ENCODE data around the gene NTM.

NTM gene

GRCh38 chr11:131696690-131697089 lies 326.3 kb downstream of the NTM start:
- ChIA-PET POLR2A (no interaction called here), CTCF (no interaction called here)
- no peak for DNase-seq (ENCODE audit: extremely low spot score)
- TF ChIP-seq ELF4 (IDR thresholded peaks at IDR 0.05) (no peak), ARNT (IDR thresholded peaks at IDR 0.05) (no peak), PKNOX1 (IDR thresholded peaks at IDR 0.05) (no peak), SP1 (IDR thresholded peaks at IDR 0.05) (no peak), SUZ12 (IDR thresholded peaks at IDR 0.05) (no peak), ZNF384 (IDR thresholded peaks at IDR 0.05) (no peak), BHLHE40 (IDR thresholded peaks at IDR 0.05; ENCODE audit: borderline replicate concordance) (no peak), LEF1 (IDR thresholded peaks at IDR 0.05; ENCODE audit: borderline replicate concordance) (no peak), FOXM1 (IDR thresholded peaks at IDR 0.05; ENCODE audit: borderline replicate concordance) (no peak), L3MBTL2 (conservative IDR thresholded peaks at IDR 0.05) (no peak), FOXK2 (IDR thresholded peaks at IDR 0.05) (no peak), FOXA1 (IDR thresholded peaks at IDR 0.05) (no peak), CTBP1 (IDR thresholded peaks at IDR 0.05; ENCODE audit: borderline replicate concordance) (no peak), TARDBP (IDR thresholded peaks at IDR 0.05) (no peak)

DNA sequence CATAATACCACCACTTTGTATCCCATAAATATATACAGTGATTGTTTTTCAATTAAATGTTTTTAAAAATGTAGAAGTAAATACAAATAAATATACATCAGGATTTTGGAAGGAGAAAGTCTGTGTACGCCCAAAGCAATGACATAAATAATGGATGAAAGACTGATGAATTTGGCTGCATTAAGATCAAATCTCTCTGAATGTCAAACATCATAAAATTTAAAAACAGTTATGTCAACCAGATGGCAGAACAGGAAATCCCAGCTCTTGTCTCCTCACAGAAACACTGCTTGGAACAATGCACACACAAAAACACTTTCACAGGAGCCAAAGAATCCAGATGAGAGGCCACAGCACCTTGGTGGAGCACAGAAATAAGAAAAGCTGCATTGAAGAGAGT lies 332.9 kb downstream of the NTM start:
- CTCF ChIA-PET = no interaction called here
- TF ChIP-seq SUZ12 (IDR thresholded peaks at IDR 0.05) (no peak), FOXA1 (IDR thresholded peaks at IDR 0.05) (no peak), LEF1 (IDR thresholded peaks at IDR 0.05; ENCODE audit: borderline replicate concordance) (no peak), ARNT (IDR thresholded peaks at IDR 0.05) (no peak), TARDBP (IDR thresholded peaks at IDR 0.05) (no peak), HDGF (IDR thresholded peaks at IDR 0.05; ENCODE audit: borderline replicate concordance) (no peak), NFRKB (IDR thresholded peaks at IDR 0.05) (no peak), CTBP1 (IDR thresholded peaks at IDR 0.05; ENCODE audit: borderline replicate concordance) (no peak), FOXM1 (IDR thresholded peaks at IDR 0.05; ENCODE audit: borderline replicate concordance) (no peak)
- POLR2A ChIA-PET = no interaction called here
- DNase-seq (ENCODE audit: extremely low spot score) = no peak

DNA sequence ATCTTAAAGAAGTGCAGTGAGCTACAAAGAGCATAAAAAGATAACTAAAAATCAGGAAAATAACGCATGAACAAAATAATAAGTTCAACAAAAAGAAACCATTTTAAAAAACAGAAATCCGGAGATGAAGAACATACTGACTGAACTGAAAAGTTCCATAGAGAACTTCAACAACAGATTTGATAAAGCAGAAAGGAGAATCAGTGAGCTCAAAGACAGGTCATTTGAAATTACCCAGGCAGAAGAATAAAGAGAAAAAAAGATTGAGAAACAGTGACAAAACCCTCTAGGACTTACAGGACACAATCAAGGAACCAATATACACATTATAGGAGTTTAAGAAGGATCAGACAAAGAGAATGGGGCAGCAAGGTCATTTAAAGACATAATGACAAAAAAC lies 334.3 kb downstream of the NTM start:
- ChIA-PET POLR2A (no interaction called here), CTCF (interaction anchor here (1.2 kb wide), 1 partner anchor 10 kb away, joined by 3 read pairs; no protein-coding TSS in a partner anchor)
- no peak for DNase-seq (ENCODE audit: extremely low spot score)
- TF ChIP-seq L3MBTL2 (conservative IDR thresholded peaks at IDR 0.05) (no peak), FOXA1 (IDR thresholded peaks at IDR 0.05) (no peak), SP1 (IDR thresholded peaks at IDR 0.05) (no peak), SUZ12 (IDR thresholded peaks at IDR 0.05) (no peak), ELF4 (IDR thresholded peaks at IDR 0.05) (no peak), TARDBP (IDR thresholded peaks at IDR 0.05) (no peak), HDGF (IDR thresholded peaks at IDR 0.05; ENCODE audit: borderline replicate concordance) (no peak), PKNOX1 (IDR thresholded peaks at IDR 0.05) (no peak), FOXM1 (IDR thresholded peaks at IDR 0.05; ENCODE audit: borderline replicate concordance) (no peak), ARNT (IDR thresholded peaks at IDR 0.05) (no peak), CTBP1 (IDR thresholded peaks at IDR 0.05; ENCODE audit: borderline replicate concordance) (no peak), BHLHE40 (IDR thresholded peaks at IDR 0.05; ENCODE audit: borderline replicate concordance) (no peak), LEF1 (IDR thresholded peaks at IDR 0.05; ENCODE audit: borderline replicate concordance) (no peak), NFRKB (IDR thresholded peaks at IDR 0.05) (no peak), FOXK2 (IDR thresholded peaks at IDR 0.05) (no peak), ZNF384 (IDR thresholded peaks at IDR 0.05) (no peak)

- no peak for TF ChIP-seq PKNOX1 (IDR thresholded peaks at IDR 0.05)
- TF ChIP-seq HDGF (IDR thresholded peaks at IDR 0.05; ENCODE audit: borderline replicate concordance) = no peak
- POLR2A ChIA-PET = no interaction called here
- CTCF ChIA-PET = no interaction called here
- no peak for DNase-seq (ENCODE audit: extremely low spot score)
These were observed 340.1 kb downstream of the NTM start for GRCh38 chr11:131710511-131710910.

GRCh38 chr11:131712897-131713296 lies 342.5 kb downstream of the NTM start:
- POLR2A ChIA-PET = no interaction called here
- CTCF ChIA-PET = no interaction called here
- no peak for TF ChIP-seq NFRKB (IDR thresholded peaks at IDR 0.05)
- TF ChIP-seq L3MBTL2 (conservative IDR thresholded peaks at IDR 0.05) = no peak
- no peak for TF ChIP-seq HDGF (IDR thresholded peaks at IDR 0.05; ENCODE audit: borderline replicate concordance)
- TF ChIP-seq PKNOX1 (IDR thresholded peaks at IDR 0.05) = no peak
- TF ChIP-seq ELF4 (IDR thresholded peaks at IDR 0.05) = no peak
- no peak for TF ChIP-seq SUZ12 (IDR thresholded peaks at IDR 0.05)
- TF ChIP-seq CTBP1 (IDR thresholded peaks at IDR 0.05; ENCODE audit: borderline replicate concordance) = no peak
- no peak for TF ChIP-seq SP1 (IDR thresholded peaks at IDR 0.05)
- no peak for TF ChIP-seq FOXA1 (IDR thresholded peaks at IDR 0.05)
- no peak for TF ChIP-seq FOXM1 (IDR thresholded peaks at IDR 0.05; ENCODE audit: borderline replicate concordance)
- no peak for TF ChIP-seq BHLHE40 (IDR thresholded peaks at IDR 0.05; ENCODE audit: borderline replicate concordance)
- no peak for TF ChIP-seq ZNF384 (IDR thresholded peaks at IDR 0.05)
- TF ChIP-seq ARNT (IDR thresholded peaks at IDR 0.05) = no peak
- TF ChIP-seq FOXK2 (IDR thresholded peaks at IDR 0.05) = no peak
- DNase-seq (ENCODE audit: extremely low spot score) = no peak

- TF ChIP-seq TARDBP (IDR thresholded peaks at IDR 0.05) (no peak), LEF1 (IDR thresholded peaks at IDR 0.05; ENCODE audit: borderline replicate concordance) (no peak), FOXK2 (IDR thresholded peaks at IDR 0.05) (no peak), FOXM1 (IDR thresholded peaks at IDR 0.05; ENCODE audit: borderline replicate concordance) (no peak), ZNF384 (IDR thresholded peaks at IDR 0.05) (no peak), ELF4 (IDR thresholded peaks at IDR 0.05) (no peak), BHLHE40 (IDR thresholded peaks at IDR 0.05; ENCODE audit: borderline replicate concordance) (no peak), FOXA1 (IDR thresholded peaks at IDR 0.05) (no peak), CTBP1 (IDR thresholded peaks at IDR 0.05; ENCODE audit: borderline replicate concordance) (no peak), NFRKB (IDR thresholded peaks at IDR 0.05) (no peak), L3MBTL2 (conservative IDR thresholded peaks at IDR 0.05) (no peak), ARNT (IDR thresholded peaks at IDR 0.05) (no peak), SUZ12 (IDR thresholded peaks at IDR 0.05) (no peak), PKNOX1 (IDR thresholded peaks at IDR 0.05) (no peak), HDGF (IDR thresholded peaks at IDR 0.05; ENCODE audit: borderline replicate concordance) (no peak), SP1 (IDR thresholded peaks at IDR 0.05) (no peak)
- ChIA-PET CTCF (no interaction called here), POLR2A (no interaction called here)
- no peak for DNase-seq (ENCODE audit: extremely low spot score)
These were observed 343.2 kb downstream of the NTM start for GRCh38 chr11:131713529-131714134.
